ENCODE measurements around the gene FLYWCH1.

FLYWCH1 gene

GRCh38 chr16:2884041-2884451 is 27.7 kb upstream of the FLYWCH1 start:
- TF ChIP-seq SIN3A (IDR thresholded peaks at IDR 0.05; ENCODE audit: borderline replicate concordance, insufficient read depth, low read length) (peak; percentile 17; the same call in 1 of the 2 replicates), TAF1 (IDR thresholded peaks at IDR 0.05; ENCODE audit: borderline replicate concordance, insufficient read depth, low read length) (no peak)

- TF ChIP-seq TAF1 (IDR thresholded peaks at IDR 0.05; ENCODE audit: borderline replicate concordance, insufficient read depth, low read length) (no peak), FOXP2 (optimal IDR thresholded peaks at IDR 0.05; ENCODE audit: borderline replicate concordance, extremely low read depth, extremely low read length, insufficient read depth) (no peak), SIN3A (IDR thresholded peaks at IDR 0.05; ENCODE audit: borderline replicate concordance, insufficient read depth, low read length) (no peak), REST (IDR thresholded peaks at IDR 0.05; ENCODE audit: insufficient read depth in 1 of 2, low read depth in 2 of 2, low read length in 2 of 2) (no peak), POLR2AphosphoS5 (IDR thresholded peaks at IDR 0.05; ENCODE audit: low read depth, low read length) (no peak)
These were observed 17.5 kb upstream of the FLYWCH1 start for GRCh38 chr16:2894231-2894630.

GRCh38 chr16:2895813-2896212 is 15.9 kb upstream of the FLYWCH1 start:
- TF ChIP-seq FOXP2 (optimal IDR thresholded peaks at IDR 0.05; ENCODE audit: borderline replicate concordance, extremely low read depth, extremely low read length, insufficient read depth) (no peak), POLR2AphosphoS5 (IDR thresholded peaks at IDR 0.05; ENCODE audit: low read depth, low read length) (no peak), REST (IDR thresholded peaks at IDR 0.05; ENCODE audit: insufficient read depth in 1 of 2, low read depth in 2 of 2, low read length in 2 of 2) (no peak), TAF1 (IDR thresholded peaks at IDR 0.05; ENCODE audit: borderline replicate concordance, insufficient read depth, low read length) (no peak), SIN3A (IDR thresholded peaks at IDR 0.05; ENCODE audit: borderline replicate concordance, insufficient read depth, low read length) (no peak)

GRCh38 chr16:2896480-2897010 is 15.2 kb upstream of the FLYWCH1 start:
- TF ChIP-seq TAF1 (IDR thresholded peaks at IDR 0.05; ENCODE audit: borderline replicate concordance, insufficient read depth, low read length) (no peak), REST (IDR thresholded peaks at IDR 0.05; ENCODE audit: insufficient read depth in 1 of 2, low read depth in 2 of 2, low read length in 2 of 2) (no peak), SIN3A (IDR thresholded peaks at IDR 0.05; ENCODE audit: borderline replicate concordance, insufficient read depth, low read length) (no peak), FOXP2 (optimal IDR thresholded peaks at IDR 0.05; ENCODE audit: borderline replicate concordance, extremely low read depth, extremely low read length, insufficient read depth) (no peak), POLR2AphosphoS5 (IDR thresholded peaks at IDR 0.05; ENCODE audit: low read depth, low read length) (no peak)

GRCh38 chr16:2897110-2897509 is 14.6 kb upstream of the FLYWCH1 start:
- TF ChIP-seq POLR2AphosphoS5 (IDR thresholded peaks at IDR 0.05; ENCODE audit: low read depth, low read length) (no peak), SIN3A (IDR thresholded peaks at IDR 0.05; ENCODE audit: borderline replicate concordance, insufficient read depth, low read length) (no peak), REST (IDR thresholded peaks at IDR 0.05; ENCODE audit: insufficient read depth in 1 of 2, low read depth in 2 of 2, low read length in 2 of 2) (no peak), FOXP2 (optimal IDR thresholded peaks at IDR 0.05; ENCODE audit: borderline replicate concordance, extremely low read depth, extremely low read length, insufficient read depth) (no peak), TAF1 (IDR thresholded peaks at IDR 0.05; ENCODE audit: borderline replicate concordance, insufficient read depth, low read length) (no peak)

Measured in PFSK-1 (cell line).